Head of caudate nucleus (tissue), 42 donors: ENCODE measurements around the gene KRT35.
"Not testable (repeated sequence)": the region's sequence is repeated elsewhere in the genome, so short reads cannot be mapped to it uniquely, and the experiment has no call there.

ENCODE experiments used
- DNase-seq, 42 donors: peaks; one replicate each; pipeline versions ENCODE4 v3.0.0 to v3.0.0-alpha.2; 2020 to 2021; ENCODE audit warnings: mixed read lengths in 7 of 42
- intact Hi-C: fragments of 100-400 bp; cut with DNase I; formaldehyde crosslinking; loops from one replicate; pipeline ENCODE4 v1.15.0; 2022

KRT35 gene

GRCh38 chr17:41434415-41434814 lies 46.5 kb downstream of the KRT35 start:
- no peak for DNase-seq
- intact Hi-C loops = no loop called here

- DNase-seq = no peak
- intact Hi-C loops = no loop called here
Observed at GRCh38 chr17:41434005-41434404, 46.9 kb downstream of the KRT35 start.

- no peak for DNase-seq
Observed at GRCh38 chr17:41433586-41433985, 47.4 kb downstream of the KRT35 start.

GRCh38 chr17:41430376-41430775 lies 50.6 kb downstream of the KRT35 start:
- DNase-seq, intact Hi-C loops: not testable (repeated sequence)

More at GRCh38 chr17:41433586-41433985, 47.4 kb downstream of the KRT35 start:
- intact Hi-C loops = no loop called here

DNA sequence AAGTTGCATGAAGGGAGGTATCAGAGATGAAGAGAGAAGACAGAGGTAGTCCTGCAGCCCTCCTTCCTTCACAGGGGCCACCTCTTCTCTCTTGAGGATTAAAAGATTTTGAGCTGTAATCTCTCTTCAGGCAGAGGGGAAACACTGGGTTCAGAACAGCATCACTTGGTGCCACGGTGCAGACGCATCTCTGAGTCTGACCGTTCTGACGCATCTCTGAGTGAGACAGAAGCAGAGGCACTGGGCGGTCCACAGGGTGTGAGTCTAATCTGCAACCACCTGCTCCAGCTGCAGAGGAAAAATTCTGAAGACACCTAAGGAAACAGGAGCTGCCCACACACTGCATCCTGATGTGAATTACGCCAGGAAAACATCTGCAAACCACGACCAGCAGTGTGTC lies 51.3 kb downstream of the KRT35 start:
- intact Hi-C loops = no loop called here
- DNase-seq = no peak

DNA sequence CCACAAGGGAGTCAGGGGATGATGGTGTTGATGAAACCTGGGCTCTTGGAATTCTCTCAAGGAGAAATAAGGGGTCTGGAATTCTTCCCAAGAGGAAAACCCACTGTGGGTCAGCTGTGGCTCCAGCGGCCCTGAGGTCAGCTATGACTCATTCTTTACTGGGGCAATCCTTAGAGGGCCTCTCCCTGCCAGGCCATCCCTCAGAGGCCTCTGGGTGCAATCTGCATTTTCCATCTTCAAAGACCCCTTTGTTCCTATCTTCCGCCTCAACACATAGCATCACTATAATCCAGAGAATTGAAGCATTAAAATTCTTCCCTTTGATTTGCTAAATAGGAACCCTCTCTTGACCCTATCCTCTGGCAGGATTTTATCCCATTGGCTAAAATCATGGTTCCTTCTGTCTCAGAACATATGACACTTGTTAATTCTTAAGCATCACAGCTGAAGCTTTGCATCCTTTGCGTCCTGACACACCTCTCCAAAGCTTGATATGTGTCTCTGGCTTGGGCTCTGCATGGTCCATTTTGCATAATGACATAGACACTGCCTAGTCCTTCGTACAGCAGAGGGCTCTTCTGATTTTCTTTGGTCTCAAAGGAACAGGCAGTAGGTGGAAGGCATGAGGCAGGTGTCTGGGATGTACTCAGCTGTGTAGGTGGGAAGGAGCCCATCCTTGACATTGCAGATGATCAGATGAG lies 52.2 kb downstream of the KRT35 start:
- intact Hi-C loops = no loop called here

More for the DNA sequence above, 52.2 kb downstream of the KRT35 start:
- no peak for DNase-seq
